Activated T-cell treated with anti-CD3 and anti-CD28 coated beads, Interleukin-2, amount 50 U/mL, for 4 hours (primary cell): ENCODE measurements around the gene ADAM33. TPM values are rescaled to one million over a fixed set of nuclear protein-coding genes. Genes with fewer than 3 reads are reported as not detected.
A peak's percentile ranks its signal among the peaks of the same experiment; 100 is the strongest.

ENCODE experiments used
- ATAC-seq, 2 donors: fragments of 200-7000 bp; cut with Tn5 transposase; one replicate each; pipeline ENCODE4 v1.10.0; 2021
- DNase-seq: peaks from one replicate; pipeline ENCODE4 v3.0.0-alpha.2; 2020
- H3K27me3 Mint-ChIP-seq: one replicate; pipeline ENCODE4 v1.8.0; 2021; ENCODE audit warnings: low read depth, mixed read lengths
- H3K36me3 Mint-ChIP-seq: one replicate; pipeline ENCODE4 v1.8.0; 2022; ENCODE audit warnings: mixed read lengths; ENCODE audit not compliant: insufficient read depth
- H3K4me1 Mint-ChIP-seq: one replicate; pipeline ENCODE4 v1.8.0; 2021; ENCODE audit warnings: low read depth, mixed read lengths
- H3K4me3 Mint-ChIP-seq: one replicate; pipeline ENCODE4 v1.8.0; 2021; ENCODE audit warnings: mild to moderate bottlenecking, moderate library complexity, mixed read lengths
- H3K9me3 Mint-ChIP-seq: one replicate; pipeline ENCODE4 v1.8.0; 2021; ENCODE audit warnings: mixed read lengths
- total RNA-seq, 3 donors: library from RNA; stranded (reverse); gene quantifications; one replicate each; pipeline ENCODE4 v1.2.1, GENCODE V29; 2021

The ADAM33 gene
- total RNA-seq, 3 donors from 2014 or later: not detected

DNA sequence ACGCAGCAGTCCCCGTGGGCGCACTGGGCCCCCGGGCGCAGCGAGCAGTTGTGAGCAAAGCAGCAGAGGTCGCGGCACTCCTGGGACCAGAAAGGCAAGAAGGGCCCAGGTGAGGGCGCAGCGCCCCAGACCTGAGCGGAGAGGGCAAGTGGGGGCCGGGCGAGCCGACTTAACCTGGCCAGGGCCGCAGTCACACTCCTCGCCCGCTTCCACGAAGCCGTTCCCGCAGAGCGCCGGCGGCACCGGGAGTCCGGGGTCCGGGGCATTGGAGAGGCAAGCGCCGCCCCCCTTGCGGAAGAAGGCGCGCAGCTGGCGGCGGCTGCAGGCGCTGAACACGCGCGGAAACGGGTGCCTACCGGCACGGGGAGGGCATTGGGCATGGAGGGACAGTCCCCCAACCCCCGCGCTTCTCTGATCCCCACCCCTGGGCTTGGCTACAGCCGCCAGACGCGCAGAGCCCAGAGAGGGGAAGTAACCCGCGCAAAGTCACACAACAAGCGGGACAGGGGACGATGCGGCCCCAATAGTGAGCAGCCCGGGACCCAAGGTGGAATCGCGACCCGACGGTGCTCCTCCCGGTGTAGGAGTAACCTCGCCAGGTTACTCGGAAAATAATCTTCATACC lies 9.2 kb downstream of the ADAM33 start:
- Mint-ChIP-seq H3K36me3 (no peaks in the 10 kb centered on the region), H3K27me3 (peaks cover 63% of the 10 kb centered on the region), H3K4me1 (peaks cover 10% of the 10 kb centered on the region), H3K9me3 (no peaks in the 10 kb centered on the region), H3K4me3 (no peak overlapping the region)
- peak in 1 of 2 donors; percentile 9 for ATAC-seq
- DNase-seq: no peak

DNA sequence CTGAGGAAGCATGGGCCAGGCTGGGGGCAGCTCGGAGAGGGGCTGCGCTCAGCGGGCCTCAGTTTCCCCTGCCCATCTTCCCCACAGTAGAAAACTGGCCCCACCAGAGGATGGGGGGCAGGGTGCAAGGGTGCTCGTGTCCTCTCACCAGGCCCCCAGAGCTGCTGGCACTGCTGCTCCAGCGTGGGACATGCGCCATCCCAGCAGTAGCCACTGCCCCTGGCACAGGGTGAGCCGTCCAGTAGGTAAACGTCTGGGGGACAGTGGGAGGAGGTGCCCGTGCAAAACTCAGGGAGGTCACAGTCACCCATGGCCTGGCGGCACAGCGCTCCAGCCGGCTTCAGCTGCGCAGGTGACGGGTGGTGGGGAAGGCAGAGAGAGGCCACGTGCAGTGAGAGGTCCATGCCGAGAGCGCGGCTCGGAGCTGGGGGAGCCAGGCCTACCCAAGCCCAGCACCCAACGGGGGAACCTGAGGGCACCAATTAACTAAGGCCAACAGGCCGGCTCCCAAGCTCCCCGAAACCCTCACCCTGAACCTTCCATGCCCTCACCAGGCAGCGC lies 9.7 kb downstream of the ADAM33 start:
- Mint-ChIP-seq H3K27me3 (peaks cover 63% of the 10 kb centered on the region), H3K9me3 (no peaks in the 10 kb centered on the region)

DNA sequence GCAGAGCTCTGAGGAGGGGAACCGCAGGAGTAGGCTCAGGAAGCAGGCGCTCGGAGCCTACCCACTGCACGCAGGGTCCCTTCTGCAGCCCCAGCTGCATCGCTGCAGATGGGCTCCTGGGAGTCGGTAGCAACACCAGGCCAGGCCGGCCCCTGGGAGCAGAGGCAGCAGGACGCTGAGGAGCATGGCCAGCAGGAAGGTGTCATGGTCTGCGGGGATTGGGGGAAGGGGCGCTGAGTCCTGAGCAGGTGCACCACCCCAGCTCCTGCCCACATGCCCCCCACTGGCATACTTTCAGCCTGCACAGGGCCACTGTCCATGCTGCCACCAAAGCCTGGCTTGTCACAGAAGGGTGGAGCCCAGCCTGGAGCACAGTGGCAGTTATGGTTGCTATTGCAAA lies 10.9 kb downstream of the ADAM33 start:
- no peak overlapping the region for H3K4me3 Mint-ChIP-seq
- peaks cover 21% of the 10 kb centered on the region for H3K4me1 Mint-ChIP-seq
- H3K36me3 Mint-ChIP-seq: no peaks in the 10 kb centered on the region
- no peak for DNase-seq
- H3K9me3 Mint-ChIP-seq: no peaks in the 10 kb centered on the region
- no peak for ATAC-seq
- peaks cover 55% of the 10 kb centered on the region for H3K27me3 Mint-ChIP-seq

More for the DNA sequence above, 9.7 kb downstream of the ADAM33 start:
- no peak for ATAC-seq
- Mint-ChIP-seq H3K4me1 (peaks cover 14% of the 10 kb centered on the region), H3K36me3 (no peaks in the 10 kb centered on the region), H3K4me3 (no peak overlapping the region)
- no peak for DNase-seq

- no peak for ATAC-seq
- Mint-ChIP-seq H3K4me1 (peaks cover 24% of the 10 kb centered on the region), H3K4me3 (no peak overlapping the region), H3K36me3 (no peaks in the 10 kb centered on the region), H3K9me3 (no peaks in the 10 kb centered on the region), H3K27me3 (peaks cover 52% of the 10 kb centered on the region)
- DNase-seq: no peak
Measured at GRCh38 chr20:3670511-3670910, 11.3 kb downstream of the ADAM33 start.

- Mint-ChIP-seq H3K27me3 (peaks cover 47% of the 10 kb centered on the region), H3K4me1 (peaks cover 29% of the 10 kb centered on the region), H3K36me3 (no peaks in the 10 kb centered on the region), H3K9me3 (no peaks in the 10 kb centered on the region), H3K4me3 (no peak overlapping the region)
- no peak for DNase-seq
- ATAC-seq: no peak
Measured at GRCh38 chr20:3669710-3670367, 12.0 kb downstream of the ADAM33 start.

GRCh38 chr20:3667434-3668037 lies 14.3 kb downstream of the ADAM33 start:
- Mint-ChIP-seq H3K36me3 (no peaks in the 10 kb centered on the region), H3K27me3 (peaks cover 43% of the 10 kb centered on the region), H3K4me1 (peaks cover 30% of the 10 kb centered on the region), H3K4me3 (no peak overlapping the region), H3K9me3 (no peaks in the 10 kb centered on the region)
- ATAC-seq: no peak
- DNase-seq: no peak

- Mint-ChIP-seq H3K36me3 (no peaks in the 10 kb centered on the region), H3K27me3 (peaks cover 38% of the 10 kb centered on the region), H3K4me1 (peaks cover 28% of the 10 kb centered on the region), H3K4me3 (no peak overlapping the region), H3K9me3 (no peaks in the 10 kb centered on the region)
- DNase-seq (no peak), ATAC-seq (no peak)
Measured at GRCh38 chr20:3663858-3664257, 18.0 kb downstream of the ADAM33 start.

DNA sequence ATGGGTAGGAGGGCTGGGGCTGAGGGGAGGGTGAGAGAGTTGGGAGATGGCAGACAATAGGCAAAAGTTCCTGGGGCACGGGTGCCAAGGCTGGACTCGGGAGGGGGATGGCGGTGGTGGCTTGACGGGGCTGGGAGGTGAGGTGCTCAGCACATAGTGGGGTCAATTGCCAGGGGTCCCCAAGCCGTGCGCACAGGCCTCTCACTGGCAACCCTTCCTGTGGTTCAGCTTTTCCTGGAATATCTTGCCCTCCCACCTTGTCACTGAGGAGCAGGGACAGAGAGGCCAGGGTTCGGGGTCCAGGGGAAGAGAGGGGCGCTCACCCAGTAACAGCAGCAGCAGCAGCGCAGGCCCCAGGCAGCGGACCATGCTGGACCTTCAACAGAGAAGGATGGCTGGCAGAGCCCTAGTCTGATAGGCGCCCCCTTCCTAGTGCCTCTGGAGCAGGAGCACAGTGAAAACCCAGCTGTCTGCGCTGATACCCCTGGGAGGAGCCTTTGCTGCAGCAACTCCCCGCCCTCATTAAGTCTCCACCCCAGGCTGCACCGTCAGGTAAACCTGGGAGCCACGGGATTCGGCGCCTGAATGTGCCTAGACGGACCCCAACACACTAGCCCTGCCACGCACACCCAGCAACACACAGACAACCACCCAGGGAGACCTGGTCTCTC lies 18.6 kb downstream of the ADAM33 start, which contains the start of gene GFRA4:
TSS of gene GFRA4 (minus strand) at position 369 of the 671 bp plus-strand sequence. CDS start at position 369, 0 bp downstream.
- ATAC-seq (no peak), DNase-seq (no peak)
- H3K4me1 Mint-ChIP-seq: peaks cover 30% of the 10 kb centered on the region
- H3K36me3 Mint-ChIP-seq: no peaks in the 10 kb centered on the region
- no peaks in the 10 kb centered on the region for H3K9me3 Mint-ChIP-seq
- no peak within 1 kb of the TSS for H3K4me3 Mint-ChIP-seq
- H3K27me3 Mint-ChIP-seq: peaks cover 40% of the 10 kb centered on the region

GRCh38 chr20:3661814-3662665 lies 19.8 kb downstream of the ADAM33 start:
- Mint-ChIP-seq H3K9me3 (no peaks in the 10 kb centered on the region), H3K4me3 (no peak overlapping the region), H3K36me3 (no peaks in the 10 kb centered on the region), H3K27me3 (peaks cover 42% of the 10 kb centered on the region), H3K4me1 (peaks cover 25% of the 10 kb centered on the region)
- ATAC-seq (no peak), DNase-seq (no peak)

- no peak for ATAC-seq
- Mint-ChIP-seq H3K4me3 (no peak overlapping the region), H3K27me3 (peaks cover 42% of the 10 kb centered on the region), H3K4me1 (peaks cover 19% of the 10 kb centered on the region), H3K9me3 (no peaks in the 10 kb centered on the region), H3K36me3 (no peaks in the 10 kb centered on the region)
- DNase-seq: no peak
Measured at GRCh38 chr20:3661060-3661813, 20.6 kb downstream of the ADAM33 start.

DNA sequence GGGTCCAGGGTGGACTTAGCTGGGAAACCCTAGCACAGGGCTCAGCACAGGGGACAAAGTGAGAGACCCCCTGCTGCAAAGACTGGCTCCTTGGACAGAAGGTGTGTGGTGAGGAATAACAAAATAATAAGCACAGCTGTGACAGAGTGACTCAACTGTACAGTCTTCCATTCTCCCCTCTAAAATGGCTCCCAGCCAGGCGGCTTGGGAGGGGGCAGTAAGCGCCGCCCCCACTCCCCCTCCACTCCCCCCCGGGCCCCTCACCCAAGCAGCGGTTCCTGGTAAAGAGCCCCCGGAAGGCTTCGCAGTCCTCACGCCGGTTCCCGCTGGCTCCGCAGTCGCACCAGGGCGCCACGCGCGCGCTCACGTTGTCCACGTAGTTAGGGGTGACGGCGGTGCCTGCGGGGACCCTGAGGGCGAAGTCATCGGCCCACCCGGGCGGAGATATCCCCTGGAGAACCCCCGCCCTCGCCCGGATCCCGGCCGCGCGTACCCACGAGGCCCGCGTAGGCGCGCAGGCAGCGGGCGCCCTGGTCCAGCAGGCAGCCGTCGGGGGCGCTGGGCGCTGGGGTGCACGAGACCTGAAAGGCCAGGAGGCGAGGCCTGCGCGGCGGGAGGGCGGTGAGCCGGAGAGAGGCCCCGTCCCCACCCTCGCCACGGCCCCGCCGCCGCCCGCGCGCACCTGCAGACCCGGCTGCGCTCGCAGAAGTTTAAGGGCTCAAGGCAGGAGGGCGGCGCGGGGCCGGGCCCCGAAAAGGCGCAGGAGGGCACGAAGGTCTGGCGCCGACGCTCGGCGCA lies 21.3 kb downstream of the ADAM33 start:
- H3K27me3 Mint-ChIP-seq: peaks cover 42% of the 10 kb centered on the region
- peaks cover 13% of the 10 kb centered on the region for H3K4me1 Mint-ChIP-seq
- no peaks in the 10 kb centered on the region for H3K36me3 Mint-ChIP-seq
- no peak overlapping the region for H3K4me3 Mint-ChIP-seq
- no peaks in the 10 kb centered on the region for H3K9me3 Mint-ChIP-seq
- ATAC-seq: no peak
- DNase-seq: no peak

DNA sequence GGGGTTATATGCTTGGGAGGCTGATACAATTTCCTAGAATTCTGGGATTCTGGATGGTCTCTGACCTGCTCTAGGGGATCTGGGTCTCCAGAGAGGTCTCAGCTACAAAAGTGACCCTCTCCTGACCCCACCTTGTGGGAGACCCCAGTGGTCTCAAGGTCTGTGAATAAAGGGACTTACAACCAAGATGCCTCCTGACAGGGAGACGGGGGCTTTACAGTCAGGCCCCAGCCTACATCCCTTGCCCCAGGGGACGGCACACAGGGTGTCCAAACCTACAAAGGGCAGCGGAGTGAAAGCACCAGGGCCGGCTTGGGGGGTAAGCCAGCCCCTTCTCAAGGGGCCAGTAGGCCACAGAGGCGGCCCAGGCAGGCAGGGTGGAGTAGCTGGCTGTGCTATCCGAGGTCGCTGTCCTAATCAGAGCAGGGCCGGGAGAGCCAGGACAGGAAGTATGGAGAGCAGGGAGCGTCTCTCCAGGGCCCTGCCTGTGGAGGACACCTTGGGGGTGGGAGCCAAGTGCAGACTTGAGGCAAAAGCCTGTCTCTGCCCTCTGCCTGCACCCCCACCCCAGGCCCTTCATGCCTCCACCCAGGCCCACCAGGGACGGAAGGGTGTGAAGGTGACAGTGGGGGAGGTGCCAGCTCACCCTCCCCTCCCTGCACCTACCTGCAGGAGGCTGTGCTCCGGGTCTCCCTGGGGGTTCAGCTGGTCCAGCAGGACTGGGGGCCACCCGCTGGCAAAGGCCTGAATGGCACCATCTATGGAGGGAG lies 22.1 kb downstream of the ADAM33 start:
- Mint-ChIP-seq H3K27me3 (peaks cover 40% of the 10 kb centered on the region), H3K36me3 (no peaks in the 10 kb centered on the region), H3K4me3 (no peak overlapping the region), H3K9me3 (no peaks in the 10 kb centered on the region), H3K4me1 (peaks cover 6% of the 10 kb centered on the region)
- ATAC-seq (no peak), DNase-seq (no peak)
